WTC11 (cell line): ENCODE measurements around the gene RTEL1. TPM values are rescaled to one million over a fixed set of nuclear protein-coding genes. Genes with fewer than 3 reads are reported as not detected.

Experiments
- ATAC-seq: fragments of 200-7000 bp; cut with Tn5 transposase; 2 replicates; pipeline ENCODE4 v1.10.0; 2021; ENCODE audit warnings: mild to moderate bottlenecking, moderate library complexity
- CTCF ChIA-PET: fragments of 300-600 bp; sonication (Branson Sonifier 250); formaldehyde crosslinking; loops from one replicate; lab custom pipeline; 2021; ENCODE audit warnings: antibody characterized with exemption; lab: Charles Lee
- POLR2A ChIA-PET: fragments of 350-600 bp; sonication (Branson Sonifier 250); formaldehyde crosslinking; loops from one replicate; lab custom pipeline; 2021; ENCODE audit warnings: antibody characterized with exemption; lab: Charles Lee
- DNase-seq: peaks from one replicate; pipeline ENCODE4 v3.0.0; 2021; ENCODE audit warnings: low spot score
- H3K27ac Mint-ChIP-seq: 2 replicates; pipeline ENCODE4 v1.8.0; 2021; ENCODE audit warnings: mixed read lengths
- H3K27me3 Mint-ChIP-seq: 2 replicates; pipeline ENCODE4 v1.8.0; 2021; ENCODE audit warnings: low read depth, mild to moderate bottlenecking, moderate library complexity, mixed read lengths
- H3K36me3 Mint-ChIP-seq: 2 replicates; pipeline ENCODE4 v1.8.0; 2021; ENCODE audit warnings: mixed read lengths
- H3K4me1 Mint-ChIP-seq: 2 replicates; pipeline ENCODE4 v1.8.0; 2022; ENCODE audit warnings: mixed read lengths
- H3K4me3 Mint-ChIP-seq: 2 replicates; pipeline ENCODE4 v1.8.0; 2021; ENCODE audit warnings: mild to moderate bottlenecking, moderate library complexity, mixed read lengths
- H3K9me3 Mint-ChIP-seq: 2 replicates; pipeline ENCODE4 v1.8.0; 2021; ENCODE audit warnings: mixed read lengths
- ESRRA ChIP-seq: sonication (generic); formaldehyde crosslinking; IDR thresholded peaks from 2 replicates; pipeline ENCODE4 v1.8.1; 2022; ENCODE audit warnings: mild to moderate bottlenecking, missing genetic modification reagents, borderline replicate concordance
- GABPB1 ChIP-seq: sonication (generic); formaldehyde crosslinking; IDR thresholded peaks from 2 replicates; pipeline ENCODE4 v1.8.1; 2023; ENCODE audit warnings: mild to moderate bottlenecking, missing genetic modification reagents
- GRHL2 ChIP-seq: fragments of 250-450 bp; sonication (Bioruptor Pico); IDR thresholded peaks from 2 replicates; pipeline ENCODE4 v1.8.0; 2022; ENCODE audit warnings: mild to moderate bottlenecking, moderate library complexity; ENCODE audit not compliant: insufficient replicate concordance, severe bottlenecking
- GTF2I ChIP-seq: fragments of 250-450 bp; sonication (Bioruptor Pico); conservative IDR thresholded peaks from 2 replicates; pipeline ENCODE4 v1.4.0; 2021; ENCODE audit warnings: mild to moderate bottlenecking
- NFE2L1 ChIP-seq: sonication (generic); formaldehyde crosslinking; IDR thresholded peaks from 2 replicates; pipeline ENCODE4 v1.8.1; 2023; ENCODE audit warnings: missing genetic modification reagents
- NR1H2 ChIP-seq: sonication (generic); formaldehyde crosslinking; IDR thresholded peaks from 2 replicates; pipeline ENCODE4 v1.9.0; 2021; ENCODE audit warnings: mild to moderate bottlenecking, moderate library complexity, missing genetic modification reagents
- NR2C2 ChIP-seq: sonication (generic); formaldehyde crosslinking; IDR thresholded peaks from 2 replicates; pipeline ENCODE4 v1.8.0; 2022; ENCODE audit warnings: mild to moderate bottlenecking, missing genetic modification reagents
- TP53 ChIP-seq: sonication (generic); formaldehyde crosslinking; IDR thresholded peaks from 2 replicates; pipeline ENCODE4 v1.8.1; 2023; ENCODE audit warnings: mild to moderate bottlenecking, missing genetic modification reagents
- total RNA-seq: library from RNA; stranded (reverse); gene quantifications from 3 replicates; pipeline ENCODE4 v1.2.3, GENCODE V29; 2021
- TF ChIP-seq, protein P1 (sequence below): sonication (generic); formaldehyde crosslinking; IDR thresholded peaks from 2 replicates; pipeline ENCODE4 v1.8.0; 2023; ENCODE audit warnings: missing genetic modification reagents
- TF ChIP-seq, protein P2 (sequence below): sonication (generic); formaldehyde crosslinking; conservative IDR thresholded peaks from 2 replicates; pipeline ENCODE4 v1.8.1; 2023; ENCODE audit warnings: mild to moderate bottlenecking, low read depth, missing genetic modification reagents, moderate library complexity
- TF ChIP-seq, protein P3 (sequence below): sonication (generic); formaldehyde crosslinking; IDR thresholded peaks from 2 replicates; pipeline ENCODE4 v1.8.1; 2022; ENCODE audit warnings: mild to moderate bottlenecking, moderate library complexity, missing genetic modification reagents
- TF ChIP-seq, protein P4 (sequence below): sonication (generic); formaldehyde crosslinking; IDR thresholded peaks from 2 replicates; pipeline ENCODE4 v1.8.0; 2023; ENCODE audit warnings: mild to moderate bottlenecking, missing genetic modification reagents
- TF ChIP-seq, protein P5 (sequence below): fragments of 250-450 bp; sonication (Bioruptor Pico); IDR thresholded peaks from 2 replicates; pipeline ENCODE4 v1.9.0; 2021; ENCODE audit warnings: mild to moderate bottlenecking, borderline replicate concordance
- TF ChIP-seq, protein P6 (sequence below): sonication (generic); formaldehyde crosslinking; IDR thresholded peaks from 2 replicates; pipeline ENCODE4 v1.8.0; 2022; ENCODE audit warnings: mild to moderate bottlenecking, missing genetic modification reagents
- TF ChIP-seq, protein P7 (sequence below): fragments of 250-450 bp; sonication (Bioruptor Pico); IDR thresholded peaks from 2 replicates; pipeline ENCODE4 v1.9.0; 2021; ENCODE audit warnings: mild to moderate bottlenecking
- TF ChIP-seq, protein P8 (sequence below): sonication (generic); formaldehyde crosslinking; IDR thresholded peaks from 2 replicates; pipeline ENCODE4 v1.8.0; 2023; ENCODE audit warnings: missing genetic modification reagents, mild to moderate bottlenecking, borderline replicate concordance

The RTEL1 gene
- total RNA-seq, 1 experiment from 2014 or later: 44.9 TPM

DNA sequence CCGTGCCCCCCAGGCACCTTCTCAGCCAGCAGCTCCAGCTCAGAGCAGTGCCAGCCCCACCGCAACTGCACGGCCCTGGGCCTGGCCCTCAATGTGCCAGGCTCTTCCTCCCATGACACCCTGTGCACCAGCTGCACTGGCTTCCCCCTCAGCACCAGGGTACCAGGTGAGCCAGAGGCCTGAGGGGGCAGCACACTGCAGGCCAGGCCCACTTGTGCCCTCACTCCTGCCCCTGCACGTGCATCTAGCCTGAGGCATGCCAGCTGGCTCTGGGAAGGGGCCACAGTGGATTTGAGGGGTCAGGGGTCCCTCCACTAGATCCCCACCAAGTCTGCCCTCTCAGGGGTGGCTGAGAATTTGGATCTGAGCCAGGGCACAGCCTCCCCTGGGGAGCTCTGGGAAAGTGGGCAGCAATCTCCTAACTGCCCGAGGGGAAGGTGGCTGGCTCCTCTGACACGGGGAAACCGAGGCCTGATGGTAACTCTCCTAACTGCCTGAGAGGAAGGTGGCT is 39.3 kb downstream of the RTEL1 start (continued):
- no peak for TF ChIP-seq GRHL2
- no peak for TF ChIP-seq GTF2I
- TF ChIP-seq, protein P1, sequence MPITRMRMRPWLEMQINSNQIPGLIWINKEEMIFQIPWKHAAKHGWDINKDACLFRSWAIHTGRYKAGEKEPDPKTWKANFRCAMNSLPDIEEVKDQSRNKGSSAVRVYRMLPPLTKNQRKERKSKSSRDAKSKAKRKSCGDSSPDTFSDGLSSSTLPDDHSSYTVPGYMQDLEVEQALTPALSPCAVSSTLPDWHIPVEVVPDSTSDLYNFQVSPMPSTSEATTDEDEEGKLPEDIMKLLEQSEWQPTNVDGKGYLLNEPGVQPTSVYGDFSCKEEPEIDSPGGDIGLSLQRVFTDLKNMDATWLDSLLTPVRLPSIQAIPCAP (CRISPR knock-in tag): no peak

DNA sequence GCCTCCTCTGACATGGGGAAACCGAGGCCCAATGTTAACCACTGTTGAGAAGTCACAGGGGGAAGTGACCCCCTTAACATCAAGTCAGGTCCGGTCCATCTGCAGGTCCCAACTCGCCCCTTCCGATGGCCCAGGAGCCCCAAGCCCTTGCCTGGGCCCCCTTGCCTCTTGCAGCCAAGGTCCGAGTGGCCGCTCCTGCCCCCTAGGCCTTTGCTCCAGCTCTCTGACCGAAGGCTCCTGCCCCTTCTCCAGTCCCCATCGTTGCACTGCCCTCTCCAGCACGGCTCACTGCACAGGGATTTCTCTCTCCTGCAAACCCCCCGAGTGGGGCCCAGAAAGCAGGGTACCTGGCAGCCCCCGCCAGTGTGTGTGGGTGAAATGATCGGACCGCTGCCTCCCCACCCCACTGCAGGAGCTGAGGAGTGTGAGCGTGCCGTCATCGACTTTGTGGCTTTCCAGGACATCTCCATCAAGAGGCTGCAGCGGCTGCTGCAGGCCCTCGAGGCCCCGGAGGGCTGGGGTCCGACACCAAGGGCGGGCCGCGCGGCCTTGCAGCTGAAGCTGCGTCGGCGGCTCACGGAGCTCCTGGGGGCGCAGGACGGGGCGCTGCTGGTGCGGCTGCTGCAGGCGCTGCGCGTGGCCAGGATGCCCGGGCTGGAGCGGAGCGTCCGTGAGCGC is 39.9 kb downstream of the RTEL1 start:
- ATAC-seq (no peak), DNase-seq (no peak)
- Mint-ChIP-seq H3K4me1 (peaks cover 7% of the 10 kb centered on the region), H3K9me3 (no peaks in the 10 kb centered on the region), H3K27ac (no peak overlapping the region), H3K4me3 (no peak overlapping the region), H3K36me3 (peaks cover 7% of the 10 kb centered on the region), H3K27me3 (peaks cover 3% of the 10 kb centered on the region; the same call in 1 of the 2 replicates)
- POLR2A ChIA-PET: interaction anchor here (0.8 to 1.6 kb wide), 2 partner anchors 40 to 44 kb away, joined by 3 to 4 read pairs; partner anchors contain the start of gene RTEL1
- CTCF ChIA-PET: interaction anchor here (1.2 to 3.4 kb wide), 5 partner anchors 9 to 160 kb away, joined by 3 to 19 read pairs (median 9); partner anchors contain the start of genes ARFRP1, PTK6, SRMS and ZGPAT
- TF ChIP-seq, protein P2, sequence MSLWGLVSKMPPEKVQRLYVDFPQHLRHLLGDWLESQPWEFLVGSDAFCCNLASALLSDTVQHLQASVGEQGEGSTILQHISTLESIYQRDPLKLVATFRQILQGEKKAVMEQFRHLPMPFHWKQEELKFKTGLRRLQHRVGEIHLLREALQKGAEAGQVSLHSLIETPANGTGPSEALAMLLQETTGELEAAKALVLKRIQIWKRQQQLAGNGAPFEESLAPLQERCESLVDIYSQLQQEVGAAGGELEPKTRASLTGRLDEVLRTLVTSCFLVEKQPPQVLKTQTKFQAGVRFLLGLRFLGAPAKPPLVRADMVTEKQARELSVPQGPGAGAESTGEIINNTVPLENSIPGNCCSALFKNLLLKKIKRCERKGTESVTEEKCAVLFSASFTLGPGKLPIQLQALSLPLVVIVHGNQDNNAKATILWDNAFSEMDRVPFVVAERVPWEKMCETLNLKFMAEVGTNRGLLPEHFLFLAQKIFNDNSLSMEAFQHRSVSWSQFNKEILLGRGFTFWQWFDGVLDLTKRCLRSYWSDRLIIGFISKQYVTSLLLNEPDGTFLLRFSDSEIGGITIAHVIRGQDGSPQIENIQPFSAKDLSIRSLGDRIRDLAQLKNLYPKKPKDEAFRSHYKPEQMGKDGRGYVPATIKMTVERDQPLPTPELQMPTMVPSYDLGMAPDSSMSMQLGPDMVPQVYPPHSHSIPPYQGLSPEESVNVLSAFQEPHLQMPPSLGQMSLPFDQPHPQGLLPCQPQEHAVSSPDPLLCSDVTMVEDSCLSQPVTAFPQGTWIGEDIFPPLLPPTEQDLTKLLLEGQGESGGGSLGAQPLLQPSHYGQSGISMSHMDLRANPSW (CRISPR knock-in tag): no peak
- no peak for TF ChIP-seq ESRRA
- TF ChIP-seq GABPB1: no peak
- TF ChIP-seq, protein P3, sequence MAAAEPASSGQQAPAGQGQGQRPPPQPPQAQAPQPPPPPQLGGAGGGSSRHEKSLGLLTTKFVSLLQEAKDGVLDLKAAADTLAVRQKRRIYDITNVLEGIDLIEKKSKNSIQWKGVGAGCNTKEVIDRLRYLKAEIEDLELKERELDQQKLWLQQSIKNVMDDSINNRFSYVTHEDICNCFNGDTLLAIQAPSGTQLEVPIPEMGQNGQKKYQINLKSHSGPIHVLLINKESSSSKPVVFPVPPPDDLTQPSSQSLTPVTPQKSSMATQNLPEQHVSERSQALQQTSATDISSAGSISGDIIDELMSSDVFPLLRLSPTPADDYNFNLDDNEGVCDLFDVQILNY (CRISPR knock-in tag): no peak
- TF ChIP-seq, protein P4, sequence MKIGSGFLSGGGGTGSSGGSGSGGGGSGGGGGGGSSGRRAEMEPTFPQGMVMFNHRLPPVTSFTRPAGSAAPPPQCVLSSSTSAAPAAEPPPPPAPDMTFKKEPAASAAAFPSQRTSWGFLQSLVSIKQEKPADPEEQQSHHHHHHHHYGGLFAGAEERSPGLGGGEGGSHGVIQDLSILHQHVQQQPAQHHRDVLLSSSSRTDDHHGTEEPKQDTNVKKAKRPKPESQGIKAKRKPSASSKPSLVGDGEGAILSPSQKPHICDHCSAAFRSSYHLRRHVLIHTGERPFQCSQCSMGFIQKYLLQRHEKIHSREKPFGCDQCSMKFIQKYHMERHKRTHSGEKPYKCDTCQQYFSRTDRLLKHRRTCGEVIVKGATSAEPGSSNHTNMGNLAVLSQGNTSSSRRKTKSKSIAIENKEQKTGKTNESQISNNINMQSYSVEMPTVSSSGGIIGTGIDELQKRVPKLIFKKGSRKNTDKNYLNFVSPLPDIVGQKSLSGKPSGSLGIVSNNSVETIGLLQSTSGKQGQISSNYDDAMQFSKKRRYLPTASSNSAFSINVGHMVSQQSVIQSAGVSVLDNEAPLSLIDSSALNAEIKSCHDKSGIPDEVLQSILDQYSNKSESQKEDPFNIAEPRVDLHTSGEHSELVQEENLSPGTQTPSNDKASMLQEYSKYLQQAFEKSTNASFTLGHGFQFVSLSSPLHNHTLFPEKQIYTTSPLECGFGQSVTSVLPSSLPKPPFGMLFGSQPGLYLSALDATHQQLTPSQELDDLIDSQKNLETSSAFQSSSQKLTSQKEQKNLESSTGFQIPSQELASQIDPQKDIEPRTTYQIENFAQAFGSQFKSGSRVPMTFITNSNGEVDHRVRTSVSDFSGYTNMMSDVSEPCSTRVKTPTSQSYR (CRISPR knock-in tag): no peak
- no peak for TF ChIP-seq GTF2I
- TF ChIP-seq, protein P5, sequence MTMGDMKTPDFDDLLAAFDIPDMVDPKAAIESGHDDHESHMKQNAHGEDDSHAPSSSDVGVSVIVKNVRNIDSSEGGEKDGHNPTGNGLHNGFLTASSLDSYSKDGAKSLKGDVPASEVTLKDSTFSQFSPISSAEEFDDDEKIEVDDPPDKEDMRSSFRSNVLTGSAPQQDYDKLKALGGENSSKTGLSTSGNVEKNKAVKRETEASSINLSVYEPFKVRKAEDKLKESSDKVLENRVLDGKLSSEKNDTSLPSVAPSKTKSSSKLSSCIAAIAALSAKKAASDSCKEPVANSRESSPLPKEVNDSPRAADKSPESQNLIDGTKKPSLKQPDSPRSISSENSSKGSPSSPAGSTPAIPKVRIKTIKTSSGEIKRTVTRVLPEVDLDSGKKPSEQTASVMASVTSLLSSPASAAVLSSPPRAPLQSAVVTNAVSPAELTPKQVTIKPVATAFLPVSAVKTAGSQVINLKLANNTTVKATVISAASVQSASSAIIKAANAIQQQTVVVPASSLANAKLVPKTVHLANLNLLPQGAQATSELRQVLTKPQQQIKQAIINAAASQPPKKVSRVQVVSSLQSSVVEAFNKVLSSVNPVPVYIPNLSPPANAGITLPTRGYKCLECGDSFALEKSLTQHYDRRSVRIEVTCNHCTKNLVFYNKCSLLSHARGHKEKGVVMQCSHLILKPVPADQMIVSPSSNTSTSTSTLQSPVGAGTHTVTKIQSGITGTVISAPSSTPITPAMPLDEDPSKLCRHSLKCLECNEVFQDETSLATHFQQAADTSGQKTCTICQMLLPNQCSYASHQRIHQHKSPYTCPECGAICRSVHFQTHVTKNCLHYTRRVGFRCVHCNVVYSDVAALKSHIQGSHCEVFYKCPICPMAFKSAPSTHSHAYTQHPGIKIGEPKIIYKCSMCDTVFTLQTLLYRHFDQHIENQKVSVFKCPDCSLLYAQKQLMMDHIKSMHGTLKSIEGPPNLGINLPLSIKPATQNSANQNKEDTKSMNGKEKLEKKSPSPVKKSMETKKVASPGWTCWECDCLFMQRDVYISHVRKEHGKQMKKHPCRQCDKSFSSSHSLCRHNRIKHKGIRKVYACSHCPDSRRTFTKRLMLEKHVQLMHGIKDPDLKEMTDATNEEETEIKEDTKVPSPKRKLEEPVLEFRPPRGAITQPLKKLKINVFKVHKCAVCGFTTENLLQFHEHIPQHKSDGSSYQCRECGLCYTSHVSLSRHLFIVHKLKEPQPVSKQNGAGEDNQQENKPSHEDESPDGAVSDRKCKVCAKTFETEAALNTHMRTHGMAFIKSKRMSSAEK: no peak
- no peak for TF ChIP-seq NFE2L1
- TF ChIP-seq, protein P6, sequence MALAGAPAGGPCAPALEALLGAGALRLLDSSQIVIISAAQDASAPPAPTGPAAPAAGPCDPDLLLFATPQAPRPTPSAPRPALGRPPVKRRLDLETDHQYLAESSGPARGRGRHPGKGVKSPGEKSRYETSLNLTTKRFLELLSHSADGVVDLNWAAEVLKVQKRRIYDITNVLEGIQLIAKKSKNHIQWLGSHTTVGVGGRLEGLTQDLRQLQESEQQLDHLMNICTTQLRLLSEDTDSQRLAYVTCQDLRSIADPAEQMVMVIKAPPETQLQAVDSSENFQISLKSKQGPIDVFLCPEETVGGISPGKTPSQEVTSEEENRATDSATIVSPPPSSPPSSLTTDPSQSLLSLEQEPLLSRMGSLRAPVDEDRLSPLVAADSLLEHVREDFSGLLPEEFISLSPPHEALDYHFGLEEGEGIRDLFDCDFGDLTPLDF (CRISPR knock-in tag): no peak
- TF ChIP-seq NR2C2 (CRISPR knock-in tag): no peak
- no peak for TF ChIP-seq NR1H2 (CRISPR knock-in tag)
- no peak for TF ChIP-seq TP53 (CRISPR knock-in tag)
- TF ChIP-seq, protein P7, sequence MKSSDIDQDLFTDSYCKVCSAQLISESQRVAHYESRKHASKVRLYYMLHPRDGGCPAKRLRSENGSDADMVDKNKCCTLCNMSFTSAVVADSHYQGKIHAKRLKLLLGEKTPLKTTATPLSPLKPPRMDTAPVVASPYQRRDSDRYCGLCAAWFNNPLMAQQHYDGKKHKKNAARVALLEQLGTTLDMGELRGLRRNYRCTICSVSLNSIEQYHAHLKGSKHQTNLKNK (CRISPR knock-in tag): no peak
- TF ChIP-seq, protein P8, sequence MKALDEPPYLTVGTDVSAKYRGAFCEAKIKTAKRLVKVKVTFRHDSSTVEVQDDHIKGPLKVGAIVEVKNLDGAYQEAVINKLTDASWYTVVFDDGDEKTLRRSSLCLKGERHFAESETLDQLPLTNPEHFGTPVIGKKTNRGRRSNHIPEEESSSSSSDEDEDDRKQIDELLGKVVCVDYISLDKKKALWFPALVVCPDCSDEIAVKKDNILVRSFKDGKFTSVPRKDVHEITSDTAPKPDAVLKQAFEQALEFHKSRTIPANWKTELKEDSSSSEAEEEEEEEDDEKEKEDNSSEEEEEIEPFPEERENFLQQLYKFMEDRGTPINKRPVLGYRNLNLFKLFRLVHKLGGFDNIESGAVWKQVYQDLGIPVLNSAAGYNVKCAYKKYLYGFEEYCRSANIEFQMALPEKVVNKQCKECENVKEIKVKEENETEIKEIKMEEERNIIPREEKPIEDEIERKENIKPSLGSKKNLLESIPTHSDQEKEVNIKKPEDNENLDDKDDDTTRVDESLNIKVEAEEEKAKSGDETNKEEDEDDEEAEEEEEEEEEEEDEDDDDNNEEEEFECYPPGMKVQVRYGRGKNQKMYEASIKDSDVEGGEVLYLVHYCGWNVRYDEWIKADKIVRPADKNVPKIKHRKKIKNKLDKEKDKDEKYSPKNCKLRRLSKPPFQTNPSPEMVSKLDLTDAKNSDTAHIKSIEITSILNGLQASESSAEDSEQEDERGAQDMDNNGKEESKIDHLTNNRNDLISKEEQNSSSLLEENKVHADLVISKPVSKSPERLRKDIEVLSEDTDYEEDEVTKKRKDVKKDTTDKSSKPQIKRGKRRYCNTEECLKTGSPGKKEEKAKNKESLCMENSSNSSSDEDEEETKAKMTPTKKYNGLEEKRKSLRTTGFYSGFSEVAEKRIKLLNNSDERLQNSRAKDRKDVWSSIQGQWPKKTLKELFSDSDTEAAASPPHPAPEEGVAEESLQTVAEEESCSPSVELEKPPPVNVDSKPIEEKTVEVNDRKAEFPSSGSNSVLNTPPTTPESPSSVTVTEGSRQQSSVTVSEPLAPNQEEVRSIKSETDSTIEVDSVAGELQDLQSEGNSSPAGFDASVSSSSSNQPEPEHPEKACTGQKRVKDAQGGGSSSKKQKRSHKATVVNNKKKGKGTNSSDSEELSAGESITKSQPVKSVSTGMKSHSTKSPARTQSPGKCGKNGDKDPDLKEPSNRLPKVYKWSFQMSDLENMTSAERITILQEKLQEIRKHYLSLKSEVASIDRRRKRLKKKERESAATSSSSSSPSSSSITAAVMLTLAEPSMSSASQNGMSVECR (CRISPR knock-in tag): no peak
